H1 (cell line): ENCODE data around the gene SUCLG2. TPM values are rescaled to one million over a fixed set of nuclear protein-coding genes. Genes with fewer than 3 reads are reported as not detected.

Experiments used
- CTCF ChIA-PET: fragments of 300-600 bp; sonication (Branson Sonifier 250); formaldehyde crosslinking; loops from one replicate; lab custom pipeline; 2021; ENCODE audit not compliant: partially characterized antibody; lab: Charles Lee
- POLR2A ChIA-PET: fragments of 300-600 bp; sonication (Branson Sonifier 250); formaldehyde crosslinking; loops from one replicate; lab custom pipeline; 2021; ENCODE audit warnings: inconsistent platforms; ENCODE audit not compliant: partially characterized antibody; lab: Charles Lee
- DNase-seq, 2 experiments: peaks; one replicate each; pipeline versions ENCODE4 v3.0.0 to v3.0.0-alpha.2; 2010 to 2022; ENCODE audit warnings: low spot score in 2 of 2, low read depth in 1 of 2, mixed read lengths in 1 of 2
- FAIRE-seq: peaks from 2 replicates; lab custom pipeline; 2011; peaks lifted over from hg19 to GRCh38; lab: Jason Lieb, UNC
- H2AFZ ChIP-seq: 2 replicates; pipeline ENCODE4 v1.8.1; 2012; ENCODE audit warnings: low read length, inconsistent platforms
- H2AK5ac ChIP-seq: 2 replicates; pipeline ENCODE4 v1.6.1; 2013; ENCODE audit warnings: low read depth, low read length
- H2BK120ac ChIP-seq: replicated peaks from 2 replicates; pipeline ENCODE3; 2013; ENCODE audit warnings: low read depth, low read length, inconsistent platforms
- H2BK12ac ChIP-seq: 2 replicates; pipeline ENCODE4 v1.6.1; 2013; ENCODE audit warnings: low read depth, low read length
- H2BK15ac ChIP-seq: 2 replicates; pipeline ENCODE4 v1.6.1; 2013; ENCODE audit warnings: low read length
- H2BK20ac ChIP-seq: 2 replicates; pipeline ENCODE4 v1.6.1; 2013; ENCODE audit warnings: low read length
- H2BK5ac ChIP-seq: 2 replicates; pipeline ENCODE4 v1.6.1; 2013; ENCODE audit warnings: low read depth, low read length
- H3K14ac ChIP-seq: 2 replicates; pipeline ENCODE4 v1.6.1; 2013; ENCODE audit warnings: inconsistent platforms; ENCODE audit not compliant: insufficient read length
- H3K18ac ChIP-seq: 2 replicates; pipeline ENCODE4 v1.6.1; 2013; ENCODE audit warnings: low read length; ENCODE audit errors: extremely low read depth
- H3K23ac ChIP-seq: 2 replicates; pipeline ENCODE4 v1.6.1; 2013; ENCODE audit warnings: inconsistent platforms; ENCODE audit not compliant: insufficient read length
- H3K23me2 ChIP-seq: 2 replicates; pipeline ENCODE4 v1.6.1; 2013; ENCODE audit warnings: low read depth, low read length
- H3K27ac ChIP-seq: 2 replicates; pipeline ENCODE4 v1.6.1; 2011; ENCODE audit warnings: low read depth, low read length, inconsistent platforms
- H3K27me3 ChIP-seq, 4 experiments: replicated peaks in 1 of 4; 1 replicate in 1 of 4; 2 replicates in 3 of 4; pipeline versions ENCODE4 v1.6.1 to v1.8.1; 2011 to 2013; ENCODE audit warnings: low read length in 3 of 4, mild to moderate bottlenecking in 3 of 4, inconsistent platforms in 2 of 4, mixed read lengths in 2 of 4, moderate library complexity in 1 of 4; ENCODE audit not compliant: control insufficient read depth in 3 of 4, insufficient read depth in 3 of 4; ENCODE audit errors: extremely low read depth in 1 of 4
- H3K36me3 ChIP-seq, 4 experiments: 2 replicates each; pipeline versions ENCODE4 v1.6.1 to v1.8.1; 2011 to 2013; ENCODE audit warnings: mild to moderate bottlenecking in 4 of 4, low read length in 3 of 4, moderate library complexity in 2 of 4, control low read depth in 1 of 4, inconsistent platforms in 1 of 4; ENCODE audit not compliant: insufficient read depth in 4 of 4, control insufficient read depth in 2 of 4
- H3K4ac ChIP-seq: replicated peaks from 2 replicates; pipeline ENCODE3; 2013; ENCODE audit warnings: low read length, low read depth, mixed read lengths, inconsistent platforms; ENCODE audit not compliant: insufficient read length
- H3K4me1 ChIP-seq, 4 experiments: replicated peaks in 1 of 4; 1 replicate in 1 of 4; 2 replicates in 3 of 4; pipeline versions ENCODE4 v1.6.1 to v1.8.1; 2011 to 2013; ENCODE audit warnings: low read length in 3 of 4, inconsistent platforms in 2 of 4, mixed read lengths in 1 of 4; ENCODE audit not compliant: insufficient read depth in 4 of 4, control insufficient read depth in 3 of 4
- H3K4me2 ChIP-seq, 2 experiments: 2 replicates each; pipeline versions ENCODE4 v1.6.1 to v1.8.1; 2011 to 2013; ENCODE audit warnings: low read depth in 2 of 2, low read length in 2 of 2, control low read depth in 1 of 2, inconsistent platforms in 1 of 2, mild to moderate bottlenecking in 1 of 2; ENCODE audit not compliant: insufficient read depth in 1 of 2
- H3K4me3 ChIP-seq, 4 experiments: fragments of 200-600, 300-600 bp in 1 of 4; sonication (generic), shearing (Covaris generic), sonication (Bioruptor Twin) in 1 of 4; 2 replicates each; pipeline versions ENCODE4 v1.5.1 to v1.8.1; 2011 to 2016; ENCODE audit warnings: low read length in 4 of 4, low read depth in 3 of 4, control low read depth in 2 of 4, inconsistent platforms in 2 of 4, mild to moderate bottlenecking in 2 of 4, mixed read lengths in 1 of 4, moderate library complexity in 1 of 4; ENCODE audit not compliant: insufficient read depth in 2 of 4; ENCODE audit errors: extremely low read depth in 1 of 4
- H3K56ac ChIP-seq: replicated peaks from 2 replicates; pipeline ENCODE3; 2013; ENCODE audit warnings: low read depth, mild to moderate bottlenecking, mixed read lengths, low read length, inconsistent platforms; ENCODE audit not compliant: insufficient read length
- H3K79me1 ChIP-seq: 2 replicates; pipeline ENCODE4 v1.6.1; 2013; ENCODE audit warnings: low read depth, low read length, control low read depth
- H3K79me2 ChIP-seq, 2 experiments: 2 replicates each; pipeline versions ENCODE4 v1.6.1 to v1.8.1; 2012 to 2013; ENCODE audit warnings: low read length in 2 of 2, mild to moderate bottlenecking in 2 of 2, inconsistent platforms in 1 of 2; ENCODE audit not compliant: insufficient read depth in 2 of 2, control insufficient read depth in 1 of 2
- H3K9ac ChIP-seq, 4 experiments: replicated peaks in 1 of 4; 1 replicate in 1 of 4; 2 replicates in 3 of 4; pipeline versions ENCODE4 v1.6.1 to v1.8.1; 2011 to 2013; ENCODE audit warnings: low read depth in 3 of 4, low read length in 3 of 4, control low read depth in 2 of 4, mild to moderate bottlenecking in 2 of 4, moderate library complexity in 2 of 4, inconsistent platforms in 1 of 4; ENCODE audit errors: extremely low read depth in 1 of 4
- H3K9me3 ChIP-seq, 2 experiments: 2 replicates each; pipeline versions ENCODE4 v1.6.1 to v1.8.1; 2012 to 2013; ENCODE audit warnings: mild to moderate bottlenecking in 2 of 2, moderate library complexity in 2 of 2, control low read depth in 1 of 2, inconsistent platforms in 1 of 2, low read depth in 1 of 2, low read length in 1 of 2, mixed read lengths in 1 of 2; ENCODE audit not compliant: insufficient read depth in 2 of 2
- H4K20me1 ChIP-seq, 2 experiments: replicated peaks in 1 of 2; 2 replicates each; pipeline versions ENCODE3 to v1.8.1; 2011 to 2013; ENCODE audit warnings: inconsistent platforms in 2 of 2, low read length in 2 of 2, mild to moderate bottlenecking in 1 of 2; ENCODE audit not compliant: insufficient read depth in 2 of 2, control insufficient read depth in 1 of 2
- H4K5ac ChIP-seq: 2 replicates; pipeline ENCODE4 v1.6.1; 2013; ENCODE audit warnings: low read length, low read depth, mixed read lengths, inconsistent platforms; ENCODE audit not compliant: insufficient read length
- H4K8ac ChIP-seq: 2 replicates; pipeline ENCODE4 v1.8.0; 2013; ENCODE audit warnings: mild to moderate bottlenecking, moderate library complexity, low read length, inconsistent platforms; ENCODE audit not compliant: insufficient read depth; ENCODE audit errors: extremely low read depth
- H4K91ac ChIP-seq: replicated peaks from 2 replicates; pipeline ENCODE3; 2013; ENCODE audit warnings: low read length, mixed read lengths, inconsistent platforms; ENCODE audit not compliant: insufficient read length
- BACH1 ChIP-seq: IDR thresholded peaks from 2 replicates; pipeline ENCODE4 v1.6.1; 2012; ENCODE audit warnings: low read length, improper control_type of control experiment
- GABPA ChIP-seq: IDR thresholded peaks from 2 replicates; pipeline ENCODE4 v1.6.1; 2011; ENCODE audit warnings: mild to moderate bottlenecking, low read length, moderate library complexity, borderline replicate concordance; ENCODE audit not compliant: insufficient read depth
- NANOG ChIP-seq: IDR thresholded peaks from 2 replicates; pipeline ENCODE4 v1.6.1; 2011; ENCODE audit warnings: low read length, low read depth, mild to moderate bottlenecking, inconsistent platforms; ENCODE audit not compliant: insufficient read depth, poor library complexity, severe bottlenecking
- RXRA ChIP-seq: IDR thresholded peaks from 2 replicates; pipeline ENCODE4 v1.6.1; 2011; ENCODE audit warnings: low read depth, mild to moderate bottlenecking, low read length, moderate library complexity; ENCODE audit not compliant: insufficient read depth
- SRF ChIP-seq: IDR thresholded peaks from 2 replicates; pipeline ENCODE4 v1.6.1; 2011; ENCODE audit warnings: mild to moderate bottlenecking, low read depth, low read length, moderate library complexity
- USF2 ChIP-seq: IDR thresholded peaks from 2 replicates; pipeline ENCODE4 v1.6.1; 2011; ENCODE audit warnings: low read length, improper control_type of control experiment
- WGBS, 2 experiments: shearing (Covaris generic) in 1 of 2; methylation state at CpG; one replicate each; pipeline versions ENCODE4 v1.1.6 to v1.1.7; 2013 to 2015; ENCODE audit warnings: low lambda C conversion rate in 2 of 2, mixed read lengths in 2 of 2, inconsistent platforms in 1 of 2, low coverage in 1 of 2, missing lambda C conversion rate in 1 of 2; ENCODE audit not compliant: insufficient replicate concordance in 2 of 2, insufficient coverage in 1 of 2, insufficient read length in 1 of 2; ENCODE audit errors: extremely low coverage in 1 of 2, missing lambda C conversion rate in 1 of 2; 5-methylcytosine and 5-hydroxymethylcytosine counted together
- polyA plus RNA-seq, 7 experiments: library from polyadenylated mRNA; depleted of rRNA in 3 of 7; stranded (reverse) in 5 of 7; unstranded in 2 of 7; fragments of >200 nt in 5 of 7; fragments of 200-250 nt in 2 of 7; gene quantifications; 1 replicate in 5 of 7; 2 replicates in 1 of 7; 4 replicates in 1 of 7; pipeline versions ENCODE4 v1.2.1 to v1.2.3, GENCODE V29; 2011 to 2013; ENCODE audit warnings: missing spikeins in 2 of 7, mixed read lengths in 2 of 7
- total RNA-seq: library from RNA; stranded (reverse); fragmentation: NEBNext Ultra II Directional; extraction: Animal tissue kit (Norgen Biotek cat#: 25700); gene quantifications from 2 replicates; pipeline ENCODE4 v1.2.1, GENCODE V29; 2021
- TF ChIP-seq, protein P1 (sequence below): IDR thresholded peaks from 2 replicates; pipeline ENCODE4 v1.6.1; 2012; ENCODE audit warnings: low read length, inconsistent platforms
- TF ChIP-seq, protein P2 (sequence below), 3 experiments: IDR thresholded peaks; 1 replicate in 2 of 3; 2 replicates in 1 of 3; pipeline versions ENCODE4 v1.5.1 to v1.6.1; 2011; ENCODE audit warnings: low read length in 3 of 3, mild to moderate bottlenecking in 3 of 3, inconsistent platforms in 2 of 3, low read depth in 1 of 3, moderate library complexity in 1 of 3; ENCODE audit not compliant: insufficient read depth in 1 of 3; ENCODE audit errors: control extremely low read depth in 1 of 3

The SUCLG2 gene
- total and polyA plus RNA-seq, 2 of the 8 experiments (the other 6 are each of a cell fraction or from before 2014, with no cell fraction given), result 12.9 to 46.2 TPM

GRCh38 chr3:67481126-67481525 is 173.3 kb downstream of the SUCLG2 start:
- H2AFZ ChIP-seq, result no peak overlapping the region
- no peak overlapping the region for H4K8ac ChIP-seq
- TF ChIP-seq GABPA (no peak), NANOG (no peak), RXRA (no peak), USF2 (no peak), SRF (no peak), BACH1 (no peak)
- TF ChIP-seq, protein P1, sequence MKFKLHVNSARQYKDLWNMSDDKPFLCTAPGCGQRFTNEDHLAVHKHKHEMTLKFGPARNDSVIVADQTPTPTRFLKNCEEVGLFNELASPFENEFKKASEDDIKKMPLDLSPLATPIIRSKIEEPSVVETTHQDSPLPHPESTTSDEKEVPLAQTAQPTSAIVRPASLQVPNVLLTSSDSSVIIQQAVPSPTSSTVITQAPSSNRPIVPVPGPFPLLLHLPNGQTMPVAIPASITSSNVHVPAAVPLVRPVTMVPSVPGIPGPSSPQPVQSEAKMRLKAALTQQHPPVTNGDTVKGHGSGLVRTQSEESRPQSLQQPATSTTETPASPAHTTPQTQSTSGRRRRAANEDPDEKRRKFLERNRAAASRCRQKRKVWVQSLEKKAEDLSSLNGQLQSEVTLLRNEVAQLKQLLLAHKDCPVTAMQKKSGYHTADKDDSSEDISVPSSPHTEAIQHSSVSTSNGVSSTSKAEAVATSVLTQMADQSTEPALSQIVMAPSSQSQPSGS, result no peak
- TF ChIP-seq, protein P2, sequence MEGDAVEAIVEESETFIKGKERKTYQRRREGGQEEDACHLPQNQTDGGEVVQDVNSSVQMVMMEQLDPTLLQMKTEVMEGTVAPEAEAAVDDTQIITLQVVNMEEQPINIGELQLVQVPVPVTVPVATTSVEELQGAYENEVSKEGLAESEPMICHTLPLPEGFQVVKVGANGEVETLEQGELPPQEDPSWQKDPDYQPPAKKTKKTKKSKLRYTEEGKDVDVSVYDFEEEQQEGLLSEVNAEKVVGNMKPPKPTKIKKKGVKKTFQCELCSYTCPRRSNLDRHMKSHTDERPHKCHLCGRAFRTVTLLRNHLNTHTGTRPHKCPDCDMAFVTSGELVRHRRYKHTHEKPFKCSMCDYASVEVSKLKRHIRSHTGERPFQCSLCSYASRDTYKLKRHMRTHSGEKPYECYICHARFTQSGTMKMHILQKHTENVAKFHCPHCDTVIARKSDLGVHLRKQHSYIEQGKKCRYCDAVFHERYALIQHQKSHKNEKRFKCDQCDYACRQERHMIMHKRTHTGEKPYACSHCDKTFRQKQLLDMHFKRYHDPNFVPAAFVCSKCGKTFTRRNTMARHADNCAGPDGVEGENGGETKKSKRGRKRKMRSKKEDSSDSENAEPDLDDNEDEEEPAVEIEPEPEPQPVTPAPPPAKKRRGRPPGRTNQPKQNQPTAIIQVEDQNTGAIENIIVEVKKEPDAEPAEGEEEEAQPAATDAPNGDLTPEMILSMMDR (IDR thresholded peaks at IDR 0.05; ENCODE audit: control extremely low read depth in 1 of 3, insufficient read depth in 1 of 3, low read depth in 1 of 3, low read length in 3 of 3), result no peak

More at GRCh38 chr3:67481126-67481525, 173.3 kb downstream of the SUCLG2 start:
- Histone ChIP-seq H4K91ac (no peak overlapping the region), H3K27ac (no peak overlapping the region), H3K18ac (no peak overlapping the region), H4K20me1 (peaks cover 0 to 2% of the 10 kb centered on the region in 2 experiments), H3K4me3 (no peak overlapping the region), H2BK15ac (no peak overlapping the region), H2AK5ac (no peak overlapping the region), H3K4me1 (no peaks in the 10 kb centered on the region), H3K27me3 (no peaks in the 10 kb centered on the region), H2BK5ac (no peak overlapping the region), H3K56ac (no peak overlapping the region), H2BK12ac (no peak overlapping the region), H3K79me2 (no peaks in the 10 kb centered on the region), H3K9ac (no peak overlapping the region), H3K36me3 (peaks cover 0 to under 1% (median 0%) of the 10 kb centered on the region in 4 experiments; a peak in 1 of 8 replicates), H3K23me2 (no peaks in the 10 kb centered on the region), H3K4ac (no peak overlapping the region), H2BK120ac (no peak overlapping the region), H3K23ac (no peak overlapping the region), H3K79me1 (no peaks in the 10 kb centered on the region), H3K14ac (no peak overlapping the region), H3K9me3 (peaks cover 6 to 7% of the 10 kb centered on the region in 2 experiments; a peak in 2 of 4 replicates), H3K4me2 (no peak overlapping the region), H2BK20ac (no peak overlapping the region), H4K5ac (no peak overlapping the region)
- no peak for FAIRE-seq
- DNase-seq, result no peak
- 91% methylated on average over 4 of the region's 4 CpGs; no CpG with 5 or more reads in 1 of the 2 experiments for WGBS, 2 experiments
- CTCF ChIA-PET, result interaction anchor here (1.2 kb wide), 2 partner anchors 22 to 25 kb away, joined by 3 to 4 read pairs; no protein-coding TSS in a partner anchor
- POLR2A ChIA-PET, result no interaction called here
